IPS-15b (cell line): ENCODE measurements around the gene ANKRD37.
"Not testable (repeated sequence)": the region's sequence is repeated elsewhere in the genome, so short reads cannot be mapped to it uniquely, and the experiment has no call there.

ENCODE experiments used
- H3K27me3 ChIP-seq: one replicate; pipeline ENCODE4 v1.6.1; 2013; ENCODE audit warnings: low read length; ENCODE audit not compliant: control insufficient read depth, insufficient read depth
- H3K36me3 ChIP-seq: one replicate; pipeline ENCODE4 v1.6.1; 2013; ENCODE audit warnings: low read length; ENCODE audit not compliant: control insufficient read depth, insufficient read depth
- H3K4me1 ChIP-seq: one replicate; pipeline ENCODE4 v1.6.1; 2013; ENCODE audit warnings: mild to moderate bottlenecking, low read length; ENCODE audit not compliant: control insufficient read depth, insufficient read depth
- H3K4me3 ChIP-seq: one replicate; pipeline ENCODE4 v1.5.1; 2013; ENCODE audit warnings: low read depth, low read length
- H3K9ac ChIP-seq: one replicate; pipeline ENCODE4 v1.6.1; 2013; ENCODE audit warnings: low read depth, mild to moderate bottlenecking, low read length
- H3K9me3 ChIP-seq: one replicate; pipeline ENCODE4 v1.6.1; 2013; ENCODE audit warnings: mild to moderate bottlenecking, low read length; ENCODE audit not compliant: control insufficient read depth, insufficient read depth

ANKRD37 gene

DNA sequence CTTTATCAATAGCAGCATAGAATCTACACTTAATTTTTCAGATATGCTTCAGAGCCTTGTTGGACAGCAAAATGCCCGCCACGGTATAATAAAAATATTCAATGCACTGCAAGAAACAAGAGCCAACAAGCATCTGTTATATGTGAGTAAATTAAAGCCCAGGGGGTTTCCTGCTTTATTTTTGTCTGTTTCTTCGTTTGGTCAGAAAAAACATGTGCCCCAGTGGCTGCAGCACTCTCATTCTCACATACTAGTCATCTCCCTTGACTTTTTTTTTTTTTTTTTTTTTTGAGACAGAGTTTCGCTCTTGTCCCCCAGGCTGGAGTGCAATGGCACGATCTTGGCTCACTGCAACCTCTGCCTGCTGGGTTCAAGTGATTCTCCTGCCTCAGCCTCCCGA is 34.1 kb upstream of the ANKRD37 start:
- not testable (repeated sequence) for H3K4me1 ChIP-seq

DNA sequence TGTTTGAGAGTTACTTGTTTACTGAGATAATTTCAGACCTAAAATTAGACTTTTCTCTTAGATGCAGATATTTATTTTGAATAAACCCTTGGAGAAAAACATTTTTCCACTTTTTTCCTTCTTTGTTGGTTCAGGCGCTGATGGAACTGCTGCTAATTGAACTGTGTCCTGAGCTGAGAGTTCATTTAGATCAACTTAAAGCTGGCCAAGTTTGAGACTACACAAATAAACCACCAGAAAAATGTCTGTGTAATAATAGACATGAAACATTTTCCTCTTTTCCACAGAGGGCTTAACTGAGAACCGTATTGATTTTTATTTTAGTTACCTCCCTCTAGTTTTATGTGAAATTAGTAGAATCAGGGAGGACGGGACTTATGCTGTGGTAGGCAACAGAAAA is 33.4 kb upstream of the ANKRD37 start:
- Histone ChIP-seq H3K36me3 (no peaks in the 10 kb centered on the region), H3K9ac (no peak overlapping the region), H3K27me3 (no peaks in the 10 kb centered on the region), H3K4me3 (no peak overlapping the region), H3K4me1 (no peaks in the 10 kb centered on the region), H3K9me3 (no peaks in the 10 kb centered on the region)

More for the DNA sequence above, 34.1 kb upstream of the ANKRD37 start:
- H3K36me3 ChIP-seq, H3K9me3 ChIP-seq, H3K27me3 ChIP-seq, H3K9ac ChIP-seq, H3K4me3 ChIP-seq: not testable (repeated sequence)

DNA sequence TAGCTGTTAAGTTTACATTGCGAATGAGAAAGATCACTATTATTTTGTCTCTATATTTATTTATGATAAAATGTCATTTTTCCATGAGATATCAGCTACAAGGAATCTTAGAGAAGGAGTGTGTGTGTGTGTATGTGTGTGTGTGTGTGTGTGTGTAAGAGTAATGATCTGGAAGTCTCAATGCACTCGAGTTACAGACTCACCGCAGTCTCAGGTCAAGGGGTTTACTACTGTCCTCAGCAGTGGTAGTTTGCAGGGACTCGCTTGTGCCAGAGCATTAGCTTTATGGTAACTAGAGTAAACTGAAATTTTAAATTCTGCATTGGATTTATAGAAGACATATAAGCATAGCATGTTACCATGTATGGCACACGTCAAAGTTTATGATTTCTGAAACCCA is 31.8 kb upstream of the ANKRD37 start:
- no peaks in the 10 kb centered on the region for H3K27me3 ChIP-seq
- no peaks in the 10 kb centered on the region for H3K36me3 ChIP-seq
- H3K4me3 ChIP-seq = no peak overlapping the region
- no peaks in the 10 kb centered on the region for H3K4me1 ChIP-seq
- H3K9me3 ChIP-seq = no peaks in the 10 kb centered on the region
- no peak overlapping the region for H3K9ac ChIP-seq

DNA sequence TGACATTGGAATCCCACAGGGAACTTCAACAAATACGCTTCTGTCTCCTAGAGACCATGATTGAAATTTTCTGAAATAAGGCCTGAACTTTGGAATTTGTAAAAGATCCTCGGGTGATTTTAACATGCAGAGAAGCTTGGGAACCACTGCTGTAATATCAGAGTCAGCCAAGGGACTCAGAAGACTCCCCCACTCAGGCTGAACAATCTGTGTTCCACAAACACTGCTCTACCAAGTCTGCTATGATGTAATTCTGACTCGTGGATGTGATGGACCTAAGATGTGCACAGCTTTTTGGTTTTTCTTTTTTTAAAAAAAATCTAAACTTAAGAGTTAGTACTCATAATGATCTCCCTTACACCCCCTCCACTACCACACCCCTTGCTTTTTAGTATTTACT is 26.9 kb upstream of the ANKRD37 start:
- no peak overlapping the region for H3K9ac ChIP-seq
- H3K4me3 ChIP-seq = no peak overlapping the region
- H3K36me3 ChIP-seq = no peaks in the 10 kb centered on the region
- H3K9me3 ChIP-seq = no peaks in the 10 kb centered on the region
- H3K27me3 ChIP-seq = no peaks in the 10 kb centered on the region
- no peaks in the 10 kb centered on the region for H3K4me1 ChIP-seq

DNA sequence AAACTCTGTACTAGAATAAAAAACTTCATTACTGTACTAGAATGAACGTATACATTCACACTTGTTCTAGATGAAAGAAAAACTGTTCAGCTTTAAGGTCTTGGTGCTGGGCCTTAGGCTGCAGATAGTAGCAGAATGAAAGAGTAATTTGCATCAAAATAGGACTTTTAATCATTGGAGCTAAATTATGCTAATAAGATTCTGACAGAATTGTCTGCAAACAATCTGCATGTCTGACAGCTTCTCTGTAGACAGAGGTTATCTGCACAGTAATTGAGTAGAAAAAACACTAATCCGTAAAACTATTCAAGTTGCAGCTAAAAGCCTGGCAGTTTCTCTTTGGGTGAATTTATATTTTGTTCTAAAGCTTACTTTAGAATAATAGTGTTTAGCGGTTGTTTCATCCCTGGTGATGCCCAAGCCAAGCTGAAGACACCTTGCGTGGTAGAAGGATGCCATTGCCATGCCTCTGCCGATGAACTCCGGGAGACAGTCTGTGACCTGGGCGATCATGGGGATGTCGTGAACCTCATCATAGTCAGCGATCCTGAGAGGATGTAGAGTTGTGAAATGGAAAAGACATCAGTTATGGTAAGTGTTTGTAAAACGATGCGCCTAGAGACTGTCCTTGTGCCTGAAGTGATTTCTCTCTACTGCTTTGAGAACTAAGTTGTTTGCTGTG is 26.2 kb upstream of the ANKRD37 start:
- no peaks in the 10 kb centered on the region for H3K27me3 ChIP-seq
- H3K36me3 ChIP-seq = no peaks in the 10 kb centered on the region
- H3K4me3 ChIP-seq = no peak overlapping the region

DNA sequence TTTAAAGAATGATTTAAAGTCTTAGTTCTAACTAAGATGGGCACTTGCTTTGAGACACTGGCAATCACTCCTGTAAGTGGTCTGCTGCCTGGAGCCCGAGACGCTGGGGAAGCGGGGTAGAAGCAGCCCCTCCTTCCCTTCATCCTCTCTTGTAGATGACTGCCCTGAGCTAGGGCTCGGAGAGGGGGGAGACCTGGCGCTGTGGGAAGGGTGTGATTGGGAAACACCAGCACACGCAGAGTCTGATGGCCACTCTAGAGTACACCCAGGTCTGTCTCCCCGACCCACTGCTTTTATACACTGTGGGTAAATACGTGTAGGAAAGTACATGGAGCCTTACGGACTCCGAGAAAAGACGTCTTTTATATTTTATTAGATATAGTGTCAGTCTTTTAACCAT is 24.9 kb upstream of the ANKRD37 start:
- Histone ChIP-seq H3K4me3 (no peak overlapping the region), H3K4me1 (no peaks in the 10 kb centered on the region), H3K9me3 (no peaks in the 10 kb centered on the region), H3K36me3 (no peaks in the 10 kb centered on the region), H3K9ac (no peak overlapping the region), H3K27me3 (no peaks in the 10 kb centered on the region)

More for the DNA sequence above, 26.2 kb upstream of the ANKRD37 start:
- Histone ChIP-seq H3K9ac (no peak overlapping the region), H3K9me3 (no peaks in the 10 kb centered on the region), H3K4me1 (no peaks in the 10 kb centered on the region)

DNA sequence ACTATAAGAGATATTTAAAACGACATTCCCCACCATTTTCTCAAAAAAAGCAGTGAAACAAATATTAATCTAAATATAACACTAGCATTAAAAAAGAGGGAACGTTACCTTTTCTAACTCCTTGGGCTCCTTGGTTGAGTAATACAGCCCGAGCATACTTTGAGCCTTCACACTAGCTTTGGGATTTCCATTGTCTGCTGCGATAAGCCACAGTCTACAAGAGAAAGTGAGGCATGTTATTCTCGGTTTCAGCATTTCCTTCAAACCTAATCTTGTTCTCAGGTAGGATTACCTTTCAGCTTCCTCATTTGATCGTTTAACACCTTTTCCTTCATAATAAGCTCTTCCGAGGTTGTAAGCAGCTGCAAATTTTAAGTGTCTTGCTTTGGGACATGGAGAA is 22.6 kb upstream of the ANKRD37 start:
- no peak overlapping the region for H3K9ac ChIP-seq
- H3K36me3 ChIP-seq = no peaks in the 10 kb centered on the region
- H3K4me1 ChIP-seq = peaks cover 5% of the 10 kb centered on the region
- no peaks in the 10 kb centered on the region for H3K9me3 ChIP-seq
- no peak overlapping the region for H3K4me3 ChIP-seq
- H3K27me3 ChIP-seq = no peaks in the 10 kb centered on the region

DNA sequence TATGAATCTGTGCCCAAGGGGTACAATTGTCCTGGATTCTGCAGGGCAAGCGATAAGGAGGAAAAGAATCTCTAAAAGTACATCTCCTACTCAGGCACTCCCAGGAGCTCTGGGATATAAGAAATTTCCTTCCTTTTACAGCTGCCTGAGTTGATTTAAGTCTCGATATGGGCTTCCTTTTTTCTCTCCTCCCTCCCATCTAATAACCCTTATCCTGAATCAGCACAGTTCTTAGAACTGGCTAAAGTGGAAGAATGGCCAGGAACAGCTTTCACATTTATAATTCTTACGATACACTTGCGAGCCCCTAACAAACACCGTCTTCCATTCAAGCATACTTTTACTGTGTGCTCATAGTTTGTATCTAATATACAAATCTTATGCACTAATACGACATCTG is 22.1 kb upstream of the ANKRD37 start:
- peaks cover 5% of the 10 kb centered on the region for H3K4me1 ChIP-seq
- H3K27me3 ChIP-seq = no peaks in the 10 kb centered on the region
- no peak overlapping the region for H3K9ac ChIP-seq
- H3K36me3 ChIP-seq = no peaks in the 10 kb centered on the region
- H3K4me3 ChIP-seq = no peak overlapping the region
- no peaks in the 10 kb centered on the region for H3K9me3 ChIP-seq

DNA sequence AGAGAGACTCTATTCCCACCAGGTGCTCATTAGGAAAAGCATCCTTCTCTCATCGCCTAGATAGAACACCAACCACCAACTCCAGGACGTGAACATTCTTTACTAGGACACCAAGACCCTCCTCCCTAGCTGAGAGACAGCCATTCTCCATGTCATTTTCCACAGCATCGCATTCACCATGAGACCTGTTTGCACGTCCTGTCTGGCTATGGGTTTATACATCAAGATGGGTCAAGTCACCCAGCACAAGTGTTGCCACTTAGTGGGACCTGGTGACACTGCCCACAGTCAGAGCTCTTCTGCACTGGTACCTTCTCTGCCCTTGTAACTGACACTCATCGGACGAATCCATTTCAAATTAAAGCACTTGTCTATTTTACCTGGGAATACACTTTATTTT is 18.4 kb upstream of the ANKRD37 start:
- no peaks in the 10 kb centered on the region for H3K27me3 ChIP-seq
- H3K9ac ChIP-seq = no peak overlapping the region
- peaks cover 5% of the 10 kb centered on the region for H3K4me1 ChIP-seq
- H3K36me3 ChIP-seq = no peaks in the 10 kb centered on the region
- no peak overlapping the region for H3K4me3 ChIP-seq
- no peaks in the 10 kb centered on the region for H3K9me3 ChIP-seq

DNA sequence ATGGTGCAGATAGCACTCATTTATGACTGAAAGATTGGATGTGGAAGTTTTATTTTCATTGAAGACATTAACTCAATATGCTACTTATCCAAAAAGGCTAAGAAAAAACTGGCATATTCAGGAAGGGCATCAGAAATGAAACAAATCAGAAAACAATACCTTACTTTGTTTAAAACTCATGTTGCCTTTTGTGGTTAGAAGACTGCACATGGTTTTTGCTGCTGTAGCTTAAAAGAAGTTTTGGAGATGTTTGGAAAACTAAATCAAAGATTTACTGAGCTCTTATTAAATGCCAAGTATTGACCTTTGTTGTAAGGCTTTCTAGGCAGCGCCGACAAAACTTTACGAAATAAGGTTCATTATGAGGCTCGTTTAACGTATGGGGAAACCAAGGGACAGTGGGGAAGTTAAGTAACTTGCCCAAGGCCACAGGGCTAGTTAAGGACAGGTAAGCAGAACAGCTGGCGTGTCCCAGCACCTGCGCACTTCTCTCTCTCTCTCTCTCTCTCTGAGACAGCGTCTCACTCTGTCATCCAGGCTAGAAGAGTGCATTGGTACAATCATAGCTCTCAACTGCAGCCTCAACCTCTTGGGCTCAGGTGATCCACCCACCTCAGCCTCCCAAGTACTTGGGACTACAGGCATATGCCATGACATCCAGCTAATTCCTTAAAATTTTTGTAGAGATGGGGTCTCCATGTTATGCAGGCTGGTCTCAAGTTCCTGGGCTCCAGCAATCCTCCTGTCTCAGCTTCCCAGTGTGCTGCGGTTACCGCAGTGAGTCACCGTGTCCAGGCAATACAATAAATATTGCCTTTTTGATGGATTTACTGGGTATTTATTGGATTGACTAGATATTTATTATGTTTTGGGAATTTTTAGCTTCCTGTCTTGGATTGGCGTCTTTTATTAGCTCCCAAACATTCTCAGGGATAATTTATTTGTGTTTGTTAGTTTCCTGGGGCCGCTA is 17.0 kb upstream of the ANKRD37 start:
- Histone ChIP-seq H3K27me3 (no peaks in the 10 kb centered on the region), H3K9ac (no peak overlapping the region), H3K36me3 (no peaks in the 10 kb centered on the region), H3K9me3 (no peaks in the 10 kb centered on the region), H3K4me3 (no peak overlapping the region), H3K4me1 (peaks cover 5% of the 10 kb centered on the region)

DNA sequence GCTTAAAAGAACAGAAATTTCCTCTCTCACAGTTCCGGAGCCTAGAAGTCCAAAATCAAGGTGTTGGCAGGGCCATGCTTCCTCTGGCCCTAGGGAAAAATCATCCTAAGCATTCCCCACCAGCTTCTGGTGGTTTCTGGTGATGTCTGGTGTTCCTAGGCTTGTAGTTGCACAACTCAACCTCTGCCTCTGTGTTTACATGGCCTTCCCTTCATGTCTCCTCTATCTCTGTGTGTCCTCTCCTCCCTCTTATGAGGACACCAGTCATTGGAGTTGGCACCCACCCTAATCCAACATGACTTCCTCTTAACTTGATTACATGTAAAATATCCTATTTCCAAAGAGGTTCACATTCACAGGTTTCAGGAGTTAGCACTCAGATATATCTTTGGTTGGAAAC is 16.3 kb upstream of the ANKRD37 start:
- Histone ChIP-seq H3K27me3 (no peaks in the 10 kb centered on the region), H3K36me3 (no peaks in the 10 kb centered on the region), H3K9me3 (no peaks in the 10 kb centered on the region), H3K4me3 (no peak overlapping the region), H3K4me1 (peaks cover 8% of the 10 kb centered on the region), H3K9ac (no peak overlapping the region)
